HCT116 (cell line): ENCODE measurements around the gene SPSB4. TPM values are rescaled to one million over a fixed set of nuclear protein-coding genes. Genes with fewer than 3 reads are reported as not detected.

ENCODE experiments used
- ATAC-seq: fragments of 200-7000 bp; cut with Tn5 transposase; 2 replicates; pipeline ENCODE4 v1.9.1; 2020; ENCODE audit warnings: mild to moderate bottlenecking, moderate library complexity
- BruUV-seq: library from RNA; stranded (reverse); fragments of 400-500 nt; replicated peaks from 2 replicates; lab custom pipeline; 2021; lab: Mats Ljungman, UMichigan
- CTCF ChIA-PET: fragments of 300-600 bp; sonication (Branson Sonifier 250); formaldehyde crosslinking; loops from one replicate; lab custom pipeline; 2021; ENCODE audit warnings: antibody characterized with exemption; lab: Charles Lee
- POLR2A ChIA-PET: fragments of 300-600, 350-600 bp; sonication (Branson Sonifier 250); formaldehyde crosslinking; loops from one replicate; lab custom pipeline; 2021; ENCODE audit warnings: antibody characterized with exemption; lab: Charles Lee
- RAD21 ChIA-PET, 2 experiments: fragments of 300-600 bp; sonication (Branson Sonifier 250); formaldehyde crosslinking; loops; one replicate each; lab custom pipeline; 2023; ENCODE audit warnings: low total read pairs in 2 of 2; ENCODE audit not compliant: uncharacterized antibody in 2 of 2, unreplicated experiment in 2 of 2, low non-redundant PET in 1 of 2; lab: Charles Lee
- DNase-seq: peaks from one replicate; pipeline ENCODE4 v3.0.0-alpha.2; 2010; ENCODE audit warnings: low read depth, low spot score
- H2AFZ ChIP-seq: fragments of 200-600 bp; shearing (Covaris generic), sonication (generic); 2 replicates; pipeline ENCODE4 v1.6.1; 2017; ENCODE audit warnings: low read depth, mixed run types, mixed read lengths, antibody characterized with exemption, low read length; ENCODE audit not compliant: poor library complexity, severe bottlenecking
- H3K27ac ChIP-seq: 2 replicates; pipeline ENCODE4 v1.5.1; 2012; ENCODE audit warnings: low read depth, low read length
- H3K27me3 ChIP-seq: fragments of 200-600 bp; sonication (generic); 2 replicates; pipeline ENCODE4 v1.6.1; 2016; ENCODE audit warnings: mixed run types, low read length, mixed read lengths; ENCODE audit not compliant: insufficient read depth
- H3K36me3 ChIP-seq, 2 experiments: fragments of 200-500 bp in 1 of 2; fragments of 200-600 bp in 1 of 2; sonication (Bioruptor generic) in 1 of 2; sonication (generic) in 1 of 2; 2 replicates each; pipeline versions ENCODE4 v1.5.1 to v1.6.1; 2014 to 2016; ENCODE audit warnings: low read length in 2 of 2, inconsistent platforms in 1 of 2, mixed read lengths in 1 of 2, mixed run types in 1 of 2; ENCODE audit not compliant: insufficient read depth in 2 of 2, control insufficient read depth in 1 of 2
- H3K4me1 ChIP-seq, 2 experiments: fragments of 200-600 bp in 1 of 2; sonication (generic) in 1 of 2; 2 replicates each; pipeline versions ENCODE4 v1.5.1 to v1.6.1; 2012 to 2017; ENCODE audit warnings: low read length in 2 of 2, inconsistent platforms in 1 of 2, mild to moderate bottlenecking in 1 of 2, mixed read lengths in 1 of 2, mixed run types in 1 of 2, moderate library complexity in 1 of 2; ENCODE audit not compliant: insufficient read depth in 2 of 2, control insufficient read depth in 1 of 2
- H3K4me2 ChIP-seq: fragments of 200-600 bp; sonication (generic); 2 replicates; pipeline ENCODE4 v1.6.1; 2017; ENCODE audit warnings: mixed run types, low read length, mixed read lengths
- H3K4me3 ChIP-seq, 2 experiments: fragments of 200-600 bp in 1 of 2; sonication (generic) in 1 of 2; replicated peaks in 1 of 2; 2 replicates each; pipeline ENCODE4 v1.5.1; 2011 to 2016; ENCODE audit warnings: low read length in 2 of 2, control low read depth in 1 of 2, low read depth in 1 of 2, mild to moderate bottlenecking in 1 of 2, mixed read lengths in 1 of 2, mixed run types in 1 of 2
- H3K79me2 ChIP-seq: fragments of 200-600 bp; sonication (generic); 2 replicates; pipeline ENCODE4 v1.6.1; 2017; ENCODE audit warnings: mild to moderate bottlenecking, mixed run types, low read length, moderate library complexity, mixed read lengths; ENCODE audit not compliant: insufficient read depth
- H3K9ac ChIP-seq: fragments of 200-600 bp; sonication (generic); 2 replicates; pipeline ENCODE4 v1.6.1; 2016; ENCODE audit warnings: low read length, mixed read lengths
- H3K9me2 ChIP-seq: fragments of 200-600 bp; sonication (generic), shearing (Covaris generic); 2 replicates; pipeline ENCODE4 v1.6.1; 2017; ENCODE audit warnings: mixed run types, mild to moderate bottlenecking, moderate library complexity; ENCODE audit not compliant: insufficient read depth
- H3K9me3 ChIP-seq, 2 experiments: fragments of 200-500 bp in 1 of 2; fragments of 200-600 bp in 1 of 2; sonication (Bioruptor generic) in 1 of 2; sonication (generic) in 1 of 2; 2 replicates each; pipeline ENCODE4 v1.6.1; 2014 to 2017; ENCODE audit warnings: low read length in 2 of 2, mixed read lengths in 2 of 2, inconsistent platforms in 1 of 2, low read depth in 1 of 2, mild to moderate bottlenecking in 1 of 2, mixed run types in 1 of 2, moderate library complexity in 1 of 2; ENCODE audit not compliant: control insufficient read depth in 1 of 2, insufficient read depth in 1 of 2
- H4K20me1 ChIP-seq: fragments of 200-600 bp; sonication (generic), shearing (Covaris generic); 2 replicates; pipeline ENCODE4 v1.6.1; 2017; ENCODE audit warnings: mixed run types, mild to moderate bottlenecking, moderate library complexity; ENCODE audit not compliant: insufficient read depth
- CBX3 ChIP-seq: IDR thresholded peaks from 2 replicates; pipeline ENCODE4 v1.6.1; 2012; ENCODE audit warnings: low read depth
- EZH2 ChIP-seq: fragments of 200-600 bp; sonication (generic); IDR thresholded peaks from 2 replicates; pipeline ENCODE4 v1.6.1; 2017; ENCODE audit warnings: antibody characterized with exemption, mixed run types
- POLR2A ChIP-seq: IDR thresholded peaks from 2 replicates; pipeline ENCODE4 v1.7.0; 2011; ENCODE audit warnings: borderline replicate concordance; ENCODE audit not compliant: insufficient read depth, insufficient read length; ENCODE audit errors: extremely low read depth
- POLR2AphosphoS5 ChIP-seq: IDR thresholded peaks from 2 replicates; pipeline ENCODE4 v1.6.1; 2011; ENCODE audit warnings: mild to moderate bottlenecking, low read depth, low read length, moderate library complexity
- RAD21 ChIP-seq: IDR thresholded peaks from 2 replicates; pipeline ENCODE4 v1.6.1; 2012; ENCODE audit warnings: low read depth, mild to moderate bottlenecking
- TCF7L2 ChIP-seq: IDR thresholded peaks from 2 replicates; pipeline ENCODE4 v1.7.0; 2011; ENCODE audit warnings: borderline replicate concordance, inconsistent platforms; ENCODE audit not compliant: insufficient read depth, insufficient read length; ENCODE audit errors: extremely low read depth
- YY1 ChIP-seq: IDR thresholded peaks from 2 replicates; pipeline ENCODE4 v1.6.1; 2011; ENCODE audit warnings: low read length, low read depth, moderate library complexity, mild to moderate bottlenecking; ENCODE audit not compliant: insufficient replicate concordance; ENCODE audit errors: extremely low read depth
- ZNF274 ChIP-seq: fragments of 200-500 bp; sonication (Bioruptor generic); IDR thresholded peaks from 2 replicates; pipeline ENCODE4 v1.6.1; 2014; ENCODE audit warnings: mild to moderate bottlenecking, low read depth, low read length, inconsistent platforms
- intact Hi-C: fragments of 100-400 bp; cut with micrococcal nuclease; formaldehyde crosslinking; loops from 2 replicates; pipeline ENCODE4 v1.10.0; 2022
- total RNA-seq: library from RNA; stranded (reverse); gene quantifications from one replicate; pipeline ENCODE4 v1.2.1, GENCODE V29; 2021; ENCODE audit not compliant: unreplicated experiment
- TF ChIP-seq, protein P1 (sequence below): IDR thresholded peaks from 2 replicates; pipeline ENCODE4 v1.6.1; 2012

The SPSB4 gene
- total RNA-seq, 1 experiment from 2014 or later, result 0.57 TPM

DNA sequence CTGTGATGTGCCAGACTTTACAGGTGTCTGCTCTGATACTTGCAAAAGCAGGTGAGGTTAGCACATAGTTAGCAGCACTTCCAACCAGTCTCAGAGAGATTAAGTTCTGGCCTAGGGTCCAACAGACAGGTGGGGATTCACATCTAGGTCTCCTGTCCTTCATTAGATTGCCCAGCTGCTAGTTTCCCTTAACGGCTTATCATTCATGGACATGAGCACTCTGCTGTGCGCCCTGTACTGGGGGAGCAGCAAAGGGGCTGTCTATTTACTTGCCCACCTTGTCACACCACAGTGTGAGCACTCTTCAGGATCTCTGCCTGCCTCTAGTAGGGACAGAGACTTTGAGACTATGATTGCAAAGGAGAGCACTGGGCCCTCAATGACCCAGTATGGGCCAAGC, 8.7 kb downstream of the SPSB4 start:
- Histone ChIP-seq H3K9ac (no peak overlapping the region), H3K9me3 (no peaks in the 10 kb centered on the region), H4K20me1 (no peaks in the 10 kb centered on the region), H2AFZ (no peak overlapping the region), H3K36me3 (no peaks in the 10 kb centered on the region), H3K27me3 (no peaks in the 10 kb centered on the region), H3K4me3 (no peak overlapping the region), H3K79me2 (no peaks in the 10 kb centered on the region), H3K27ac (no peak overlapping the region), H3K4me2 (no peak overlapping the region), H3K4me1 (peaks cover 0 to 5% of the 10 kb centered on the region in 2 experiments; a peak in 1 of 4 replicates), H3K9me2 (no peaks in the 10 kb centered on the region)
- ATAC-seq (no peak), DNase-seq (no peak)
- RAD21 ChIA-PET, result no interaction called here
- CTCF ChIA-PET, result no interaction called here
- TF ChIP-seq, protein P1, sequence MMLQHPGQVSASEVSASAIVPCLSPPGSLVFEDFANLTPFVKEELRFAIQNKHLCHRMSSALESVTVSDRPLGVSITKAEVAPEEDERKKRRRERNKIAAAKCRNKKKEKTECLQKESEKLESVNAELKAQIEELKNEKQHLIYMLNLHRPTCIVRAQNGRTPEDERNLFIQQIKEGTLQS, result no peak
- TF ChIP-seq TCF7L2 (no peak), ZNF274 (no peak), CBX3 (no peak)
- POLR2A ChIA-PET, result no interaction called here
- no TSS peak for BruUV-seq
- intact Hi-C loops, result no loop called here

DNA sequence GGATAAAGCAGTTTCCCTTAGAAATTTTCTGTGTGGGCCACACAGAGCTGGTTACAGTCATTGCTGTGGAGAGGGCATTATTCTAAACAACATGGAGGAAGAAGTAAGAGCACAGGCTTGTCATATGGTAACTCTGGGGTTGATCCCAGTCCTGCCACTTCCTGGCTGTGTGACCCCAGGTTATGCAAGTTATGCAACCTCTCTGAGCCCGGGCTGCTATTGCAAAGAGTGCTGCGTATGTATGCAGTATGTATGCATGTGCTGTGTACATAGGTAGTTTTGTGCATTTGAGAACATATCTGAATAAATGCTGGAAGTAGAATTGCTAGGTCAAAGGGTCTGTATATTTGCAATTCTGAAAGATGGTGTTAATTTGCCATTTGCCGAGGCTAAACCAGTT, 9.2 kb downstream of the SPSB4 start:
- TF ChIP-seq YY1, result no peak
- TF ChIP-seq POLR2A, result no peak
- no peak for TF ChIP-seq RAD21
- no peak for TF ChIP-seq POLR2AphosphoS5
- TF ChIP-seq EZH2, result no peak
- TF ChIP-seq CBX3, result no peak
- no TSS peak for BruUV-seq
- POLR2A ChIA-PET, result no interaction called here

More for the DNA sequence above, 9.2 kb downstream of the SPSB4 start:
- ChIA-PET CTCF (no interaction called here), RAD21 (no interaction called here)
- Histone ChIP-seq H3K9me3 (no peaks in the 10 kb centered on the region), H3K79me2 (no peaks in the 10 kb centered on the region), H3K9me2 (no peaks in the 10 kb centered on the region), H3K36me3 (no peaks in the 10 kb centered on the region), H3K4me3 (no peak overlapping the region), H3K27me3 (no peaks in the 10 kb centered on the region), H3K4me1 (peaks cover 0 to 5% of the 10 kb centered on the region in 2 experiments; a peak in 1 of 4 replicates), H3K4me2 (no peak overlapping the region), H3K9ac (no peak overlapping the region), H3K27ac (no peak overlapping the region), H2AFZ (no peak overlapping the region), H4K20me1 (no peaks in the 10 kb centered on the region)
- no peak for ATAC-seq
- DNase-seq, result no peak
- intact Hi-C loops, result no loop called here
